Panc1 (cell line): ENCODE data around the gene TRMT13. TPM values are rescaled to one million over a fixed set of nuclear protein-coding genes. Genes with fewer than 3 reads are reported as not detected.
A peak's percentile ranks its signal among the peaks of the same experiment; 100 is the strongest.

Experiments
- ATAC-seq: fragments of 200-7000 bp; cut with Tn5 transposase; 2 replicates; pipeline ENCODE4 v1.9.1; 2020; ENCODE audit warnings: mild to moderate bottlenecking, moderate library complexity
- Bru-seq: library from RNA; stranded (reverse); fragments of 400-500 nt; gene quantifications from one replicate; lab custom pipeline; 2021; lab: Mats Ljungman, UMichigan
- BruChase-seq, 2 experiments: library from RNA; stranded (reverse); fragments of 400-500 nt; gene quantifications; one replicate each; lab custom pipeline; 2021; lab: Mats Ljungman, UMichigan
- BruUV-seq: library from RNA; stranded (reverse); fragments of 400-500 nt; replicated peaks from 2 replicates; lab custom pipeline; 2021; lab: Mats Ljungman, UMichigan
- CTCF ChIA-PET: fragments of 300-600 bp; sonication (Branson Sonifier 250); formaldehyde crosslinking; loops from one replicate; lab custom pipeline; 2022; ENCODE audit warnings: antibody characterized with exemption; lab: Charles Lee
- POLR2A ChIA-PET: fragments of 300-600 bp; sonication (Branson Sonifier 250); formaldehyde crosslinking; loops from one replicate; lab custom pipeline; 2022; ENCODE audit warnings: antibody characterized with exemption; lab: Charles Lee
- DNase-seq: peaks from one replicate; pipeline ENCODE4 v3.0.0-alpha.2; 2010; ENCODE audit warnings: low read depth, low spot score
- H3K27ac ChIP-seq: 2 replicates; pipeline ENCODE4 v1.5.1; 2011; ENCODE audit warnings: mild to moderate bottlenecking, low read length, inconsistent platforms
- H3K27me3 ChIP-seq: fragments of 200-500 bp; sonication (Bioruptor generic); 2 replicates; pipeline ENCODE4 v1.6.0; 2014; ENCODE audit warnings: low read length, inconsistent platforms; ENCODE audit not compliant: control insufficient read depth, insufficient read depth
- H3K36me3 ChIP-seq: fragments of 200-500 bp; sonication (Bioruptor generic); 2 replicates; pipeline ENCODE4 v1.5.1; 2014; ENCODE audit warnings: inconsistent platforms, mild to moderate bottlenecking, low read length, moderate library complexity; ENCODE audit not compliant: control insufficient read depth, insufficient read depth
- H3K4me1 ChIP-seq: 2 replicates; pipeline ENCODE4 v1.5.1; 2011; ENCODE audit warnings: inconsistent platforms, mild to moderate bottlenecking, low read length, moderate library complexity; ENCODE audit not compliant: control insufficient read depth, insufficient read depth
- H3K4me3 ChIP-seq, 2 experiments: 2 replicates each; pipeline ENCODE4 v1.5.1; 2011 to 2012; ENCODE audit warnings: low read depth in 2 of 2, low read length in 2 of 2, mild to moderate bottlenecking in 2 of 2, inconsistent platforms in 1 of 2, moderate library complexity in 1 of 2
- H3K9me3 ChIP-seq: fragments of 200-500 bp; sonication (Bioruptor generic); 2 replicates; pipeline ENCODE4 v1.5.1; 2014; ENCODE audit warnings: low read depth, mild to moderate bottlenecking, inconsistent platforms, low read length, moderate library complexity; ENCODE audit not compliant: control insufficient read depth, insufficient read depth
- CTCF ChIP-seq: fragments of 450-650 bp; IDR thresholded peaks from 2 replicates; pipeline ENCODE4 v1.5.1; 2017; ENCODE audit warnings: mild to moderate bottlenecking
- POLR2AphosphoS5 ChIP-seq: IDR thresholded peaks from 2 replicates; pipeline ENCODE4 v1.6.1; 2012; ENCODE audit warnings: mild to moderate bottlenecking, low read depth, low read length, moderate library complexity
- REST ChIP-seq, 2 experiments: IDR thresholded peaks; 2 replicates each; pipeline ENCODE4 v1.6.1; 2011 to 2012; ENCODE audit warnings: low read depth in 2 of 2, control low read depth in 1 of 2, low read length in 1 of 2, mild to moderate bottlenecking in 1 of 2, moderate library complexity in 1 of 2; ENCODE audit not compliant: insufficient read depth in 1 of 2
- SIN3A ChIP-seq: IDR thresholded peaks from 2 replicates; pipeline ENCODE4 v1.6.1; 2012; ENCODE audit warnings: low read depth, mild to moderate bottlenecking, low read length, moderate library complexity, borderline replicate concordance; ENCODE audit not compliant: insufficient read depth
- TCF7L2 ChIP-seq: IDR thresholded peaks from 2 replicates; pipeline ENCODE4 v1.6.1; 2011; ENCODE audit warnings: mild to moderate bottlenecking, low read depth, low read length, inconsistent platforms
- in situ Hi-C: cut with HindIII; loops from 2 replicates; pipeline ENCODE4 v1.10.0; 2016; ENCODE audit warnings: low sequenced_read_pairs, low pct_unique_long_range_greater_than_20kb
- intact Hi-C: fragments of 100-400 bp; cut with micrococcal nuclease; formaldehyde crosslinking; loops from one replicate; pipeline ENCODE4 v1.10.0; 2022; ENCODE audit not compliant: unreplicated experiment
- long read RNA-seq: library from polyadenylated mRNA; unstranded; transcript quantifications from one replicate; pipeline ENCODE4 v2.0.0, GENCODE V29; 2021; ENCODE audit not compliant: unreplicated experiment
- polyA plus RNA-seq: library from polyadenylated mRNA; unstranded; fragments of >200 nt; gene quantifications from one replicate; pipeline ENCODE4 v1.2.1, GENCODE V29; 2012; ENCODE audit warnings: missing spikeins; ENCODE audit not compliant: insufficient read length
- total RNA-seq: library from RNA; stranded (reverse); gene quantifications from one replicate; pipeline ENCODE4 v1.2.1, GENCODE V29; 2021; ENCODE audit not compliant: unreplicated experiment

The TRMT13 gene
- total RNA-seq (6.2 TPM), Bru-seq, nascent RNA (percentile 66 among the genes with signal in this experiment), BruChase-seq, experiment 1, labeled RNA remaining after a 2-hour chase (percentile 84 among the genes with signal in this experiment), BruChase-seq, experiment 2, labeled RNA remaining after a 6-hour chase (percentile 72 among the genes with signal in this experiment)
- polyA plus RNA-seq = 2.8 TPM
- long read RNA-seq, partial matches to known transcripts = 0 of 7 reads
- long read RNA-seq, other reads (novel, unspliced or antisense) = 5 of 7 reads

- ATAC-seq (peak; percentile 99), DNase-seq (peak; percentile 84)
- Histone ChIP-seq H3K36me3 (peaks cover 3% of the 10 kb centered on the region; the same call in 1 of the 2 replicates), H3K27ac (peak within 1 kb of the TSS; percentile 87), H3K9me3 (no peaks in the 10 kb centered on the region), H3K27me3 (no peaks in the 10 kb centered on the region), H3K4me3 (peak within 1 kb of the TSS; percentile 84 to 86), H3K4me1 (peaks cover 20% of the 10 kb centered on the region)
- intact Hi-C loops = no loop called here
- TF ChIP-seq TCF7L2 (peak; percentile 91), CTCF (no peak), SIN3A (peak; percentile 66; the same call in 1 of the 2 replicates), REST (IDR thresholded peaks at IDR 0.05; ENCODE audit: insufficient read depth in 1 of 2, low read depth in 2 of 2, low read length in 1 of 2) (no peak), POLR2AphosphoS5 (peak; percentile 77)
- in situ Hi-C loops = no loop called here
- POLR2A ChIA-PET = interaction anchor here (0.6 kb wide), 2 partner anchors 93 to 115 kb away, joined by 6 to 10 read pairs; no protein-coding TSS in a partner anchor
- BruUV-seq = no TSS peak
- CTCF ChIA-PET = no interaction called here
Measured at GRCh38 chr1:100132566-100133477, at the start of gene TRMT13, which contains the start of gene SASS6. Gene TRMT13, plus strand, starts transcription at chr1:100133163. Its CDS starts 6 bp downstream, at chr1:100133169. Gene SASS6, minus strand, starts transcription at chr1:100132930. Its CDS starts 116 bp downstream, at chr1:100132814.

DNA sequence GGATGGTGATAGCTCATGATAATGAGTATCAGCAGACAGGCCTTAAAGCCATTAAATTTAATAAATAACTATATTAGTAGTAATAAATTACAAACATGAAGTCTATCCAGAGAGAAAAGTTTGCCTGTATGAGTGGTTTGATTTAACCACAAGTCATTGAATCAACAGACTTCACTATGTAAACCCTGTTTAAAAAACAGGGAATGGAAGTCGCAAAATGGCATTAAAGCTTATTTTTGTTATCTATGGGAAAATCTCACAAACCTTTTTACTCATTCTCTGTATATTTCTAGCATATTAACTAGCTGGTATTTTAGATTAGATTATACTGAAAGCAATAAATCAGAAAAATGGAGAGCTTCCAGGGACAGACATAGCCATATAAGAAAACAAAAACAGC is 45.6 kb upstream of the TRMT13 start:
- POLR2A ChIA-PET = no interaction called here
- ATAC-seq (no peak), DNase-seq (no peak)
- CTCF ChIA-PET = no interaction called here
- TF ChIP-seq CTCF (no peak), POLR2AphosphoS5 (no peak), SIN3A (no peak), TCF7L2 (no peak), REST (IDR thresholded peaks at IDR 0.05; ENCODE audit: insufficient read depth in 1 of 2, low read depth in 2 of 2, low read length in 1 of 2) (no peak)
- Histone ChIP-seq H3K27me3 (no peaks in the 10 kb centered on the region), H3K4me1 (no peaks in the 10 kb centered on the region), H3K9me3 (no peaks in the 10 kb centered on the region), H3K4me3 (no peak overlapping the region), H3K27ac (no peak overlapping the region), H3K36me3 (peaks cover 17% of the 10 kb centered on the region; the same call in 1 of the 2 replicates)
- no TSS peak for BruUV-seq
- in situ Hi-C loops = no loop called here
- intact Hi-C loops = no loop called here
